NCI-H2227 (cell line): ENCODE measurements around the gene KCP.
"Not testable (repeated sequence)": the region's sequence is repeated elsewhere in the genome, so short reads cannot be mapped to it uniquely, and the experiment has no call there.

ENCODE experiments used
- DNase-seq: peaks from one replicate; lab custom pipeline; 2025; ENCODE audit not compliant: unreplicated experiment; lab: John Stamatoyannopoulos, UW

KCP gene

DNA sequence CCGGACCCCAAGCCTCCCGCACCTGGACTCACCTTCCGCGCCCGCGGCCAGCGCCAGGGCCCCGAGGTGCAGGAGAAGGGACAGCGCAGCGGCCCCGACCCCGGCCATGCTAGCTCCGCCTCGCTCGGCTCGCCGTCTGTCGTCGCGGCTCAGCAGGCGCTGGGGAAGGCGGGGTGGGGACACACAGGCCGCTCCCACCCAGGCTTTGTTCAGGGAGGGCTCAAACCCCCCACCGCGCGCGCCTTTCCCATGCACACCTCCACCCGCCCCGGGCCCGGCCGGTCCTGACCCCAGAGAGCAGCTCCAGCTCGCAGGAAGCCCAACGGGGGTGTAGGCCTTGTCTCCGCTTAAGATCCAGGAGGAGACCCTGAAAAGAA lies at the start of gene KCP:
TSS of gene KCP (minus strand) at position 141 of the 377 bp plus-strand sequence. CDS start at position 108, 33 bp downstream.
- no peak for DNase-seq

DNA sequence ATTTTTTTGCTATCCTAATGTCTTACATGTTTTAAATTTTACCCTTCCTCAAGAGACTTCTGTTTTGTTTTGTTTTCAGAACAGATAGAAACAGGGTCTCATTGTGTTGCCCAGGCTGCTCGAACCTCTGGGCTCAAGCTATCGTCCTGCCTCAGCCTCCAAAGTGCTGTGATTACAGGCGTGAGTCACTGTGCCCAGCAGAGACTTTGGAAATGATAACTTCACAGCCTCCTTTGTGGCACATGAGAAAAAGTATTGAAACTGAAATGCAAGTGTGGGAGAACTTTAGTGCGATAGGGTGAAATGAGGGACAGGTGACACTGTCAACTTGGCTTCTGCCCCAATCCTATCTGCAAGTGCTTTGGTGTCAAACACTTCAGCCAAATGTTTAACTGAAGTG lies 48.8 kb upstream of the KCP start:
- DNase-seq, result no peak

DNA sequence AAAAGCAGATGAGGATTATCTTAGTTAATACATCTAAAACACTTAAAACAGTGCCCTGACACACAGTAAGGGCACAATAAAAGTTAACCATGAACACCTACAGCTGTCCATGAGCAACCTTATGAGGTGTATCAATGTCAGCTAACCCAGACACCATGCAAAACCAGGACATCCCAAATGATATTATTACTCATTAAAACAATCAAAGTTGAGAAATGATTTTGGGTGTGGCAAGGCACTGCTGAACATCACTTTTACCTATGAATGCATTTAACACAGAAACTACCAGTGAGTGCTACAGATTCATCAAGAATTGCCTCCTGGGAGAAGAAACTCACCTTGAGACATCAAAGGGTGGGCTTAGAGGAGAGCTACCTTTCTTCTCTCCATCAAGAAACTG lies 45.5 kb upstream of the KCP start:
- DNase-seq, result no peak

DNA sequence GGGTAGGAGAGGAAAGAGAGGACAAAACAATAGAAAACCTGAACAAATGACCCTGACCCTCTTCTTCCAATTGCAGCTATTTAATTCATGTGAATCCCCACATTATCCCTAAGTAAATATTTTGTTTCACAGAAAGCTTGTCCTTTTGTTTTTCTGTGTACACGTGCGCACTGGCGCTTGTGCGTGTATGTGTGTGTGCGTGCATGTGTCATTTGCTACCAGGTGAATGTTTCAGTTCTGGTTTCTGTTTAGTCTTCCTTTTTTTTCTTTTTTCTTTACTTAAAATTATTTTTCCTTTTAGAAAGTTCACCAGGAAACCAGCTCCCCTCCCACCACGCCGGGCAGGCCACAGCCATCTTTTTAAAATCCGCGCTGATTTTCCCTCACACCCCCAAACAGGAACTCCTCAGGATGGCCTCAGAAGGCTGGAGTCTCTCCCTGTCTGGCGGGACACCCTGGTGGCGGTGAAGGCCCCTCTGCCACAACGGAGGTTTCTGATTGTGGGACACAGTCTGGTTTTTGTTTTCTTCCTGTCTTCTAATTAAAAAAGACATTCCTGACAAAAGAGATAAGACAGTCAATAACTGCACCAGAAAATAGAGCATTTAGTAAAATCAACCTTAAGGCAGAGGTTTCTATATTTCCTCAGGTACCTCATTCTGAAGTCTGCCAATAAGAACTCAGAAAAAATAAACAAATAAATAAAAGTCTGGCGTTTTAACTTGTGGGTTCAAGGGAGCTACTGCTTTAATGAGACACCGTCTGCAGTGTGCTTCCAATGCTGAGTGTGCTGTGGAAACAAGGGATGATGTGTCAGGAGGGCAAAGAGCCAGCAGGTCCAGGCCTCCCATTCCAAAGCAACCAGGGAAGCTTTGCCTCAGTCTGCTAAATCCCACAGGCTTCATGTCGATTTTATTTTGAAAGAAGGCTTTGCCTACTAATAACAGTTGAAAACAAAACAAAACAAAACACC lies 44.6 kb upstream of the KCP start:
- DNase-seq, result peak; percentile 16

DNA sequence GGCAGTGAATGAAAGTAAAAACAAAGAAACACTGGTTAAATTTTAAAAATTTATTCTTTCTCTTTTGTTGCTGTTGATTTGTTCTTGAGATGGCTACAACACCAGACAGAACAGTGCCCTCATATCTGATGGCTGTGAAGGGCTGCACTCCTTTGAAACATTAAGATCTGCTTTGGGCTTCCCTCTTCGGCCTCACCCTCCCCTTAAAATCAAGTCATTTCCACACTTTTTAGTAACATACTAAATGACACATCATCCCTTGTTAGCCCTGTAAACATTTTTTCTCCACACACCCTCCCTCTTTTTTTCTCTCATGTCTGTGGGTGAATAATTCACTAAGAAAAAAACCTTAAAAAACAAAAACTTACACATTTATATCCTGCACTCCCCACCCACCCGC lies 43.6 kb upstream of the KCP start:
- DNase-seq, result no peak

DNA sequence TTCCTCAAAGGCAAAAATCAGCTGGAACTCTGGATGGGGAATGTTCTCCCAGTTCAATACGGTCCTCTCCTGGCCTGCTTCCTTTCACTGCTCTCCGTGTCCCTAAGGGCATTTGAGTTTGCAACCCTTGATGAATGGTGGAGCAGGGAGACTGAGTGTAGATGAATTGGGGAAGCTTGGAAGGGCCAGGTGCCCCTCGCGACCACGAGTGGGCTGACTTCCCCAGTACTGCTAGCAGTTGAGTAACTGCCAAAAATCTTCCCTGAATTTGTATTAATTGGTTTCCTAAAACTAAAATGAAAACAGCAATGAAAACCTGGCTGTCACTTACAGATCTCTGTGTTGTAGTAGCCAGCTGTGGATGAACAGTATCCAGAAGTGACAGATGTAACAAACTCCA lies 40.8 kb upstream of the KCP start:
- DNase-seq, result no peak

DNA sequence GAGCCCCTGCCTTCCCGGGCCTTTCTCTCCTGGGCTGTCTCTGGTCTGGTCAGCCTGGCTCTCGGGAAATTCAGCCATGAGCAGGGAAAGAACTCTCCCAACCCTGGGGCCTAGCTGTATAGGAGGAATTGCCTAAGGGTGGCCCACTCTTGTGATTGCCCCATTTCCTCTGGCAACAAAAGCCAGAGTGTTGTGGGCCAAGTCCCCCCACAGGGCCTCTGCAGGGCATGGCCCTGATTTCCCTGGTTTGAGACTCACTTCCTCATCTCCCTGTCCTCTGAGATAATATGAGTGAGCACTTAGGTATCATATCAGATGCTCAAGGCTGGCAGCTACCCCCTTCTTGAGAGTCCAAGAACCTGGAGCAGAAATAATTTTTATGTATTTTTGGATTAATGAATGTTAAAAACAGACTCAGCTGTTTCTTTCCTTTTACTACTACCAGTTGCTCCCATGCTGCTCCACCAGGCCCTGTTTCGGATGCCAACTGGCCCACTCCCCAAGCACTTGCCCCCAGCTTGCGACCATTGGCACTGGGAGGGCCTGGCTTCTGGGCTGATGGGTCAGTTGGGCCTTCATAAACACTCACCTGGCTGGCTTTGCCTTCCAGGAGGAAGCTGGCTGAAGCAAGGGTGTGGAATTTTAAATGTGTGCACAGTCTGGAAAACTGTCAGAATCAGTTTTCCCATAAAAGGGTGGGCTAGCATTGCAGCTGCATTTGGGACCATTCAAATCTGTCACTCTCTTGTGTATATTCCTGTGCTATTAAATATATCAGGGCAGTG lies 38.7 kb upstream of the KCP start:
- DNase-seq, result no peak

DNA sequence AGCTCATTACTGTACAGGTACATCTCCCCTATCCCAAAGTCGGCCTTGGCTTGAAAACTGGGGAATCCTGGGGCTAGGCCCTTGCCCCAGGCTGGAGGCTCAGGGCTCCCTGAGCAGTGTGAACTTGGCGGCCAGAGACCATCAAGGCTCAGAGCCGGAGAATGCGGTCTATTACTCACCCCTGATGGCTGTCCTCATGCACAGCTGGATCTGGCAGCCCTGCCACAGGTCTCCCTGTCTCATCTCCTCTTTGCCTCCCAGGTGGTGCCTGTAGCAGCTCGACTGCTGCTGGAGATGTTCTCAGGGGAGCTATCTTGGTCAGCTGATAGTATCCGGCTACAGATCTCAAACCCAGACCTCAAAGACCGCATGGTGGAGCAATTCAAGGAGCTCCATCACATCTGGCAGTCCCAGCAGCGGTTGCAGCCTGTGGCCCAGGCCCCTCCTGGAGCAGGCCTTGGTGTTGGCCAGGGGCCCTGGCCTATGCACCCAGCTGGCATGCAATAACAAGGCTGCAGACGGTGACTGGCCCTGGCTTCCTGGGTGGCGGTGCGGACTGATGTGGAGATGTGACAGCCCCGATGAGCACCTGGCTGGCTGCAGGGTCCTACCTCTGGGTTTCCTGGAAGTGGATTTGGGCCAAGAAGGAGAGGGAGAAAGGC lies 37.9 kb upstream of the KCP start:
- DNase-seq, result no peak

DNA sequence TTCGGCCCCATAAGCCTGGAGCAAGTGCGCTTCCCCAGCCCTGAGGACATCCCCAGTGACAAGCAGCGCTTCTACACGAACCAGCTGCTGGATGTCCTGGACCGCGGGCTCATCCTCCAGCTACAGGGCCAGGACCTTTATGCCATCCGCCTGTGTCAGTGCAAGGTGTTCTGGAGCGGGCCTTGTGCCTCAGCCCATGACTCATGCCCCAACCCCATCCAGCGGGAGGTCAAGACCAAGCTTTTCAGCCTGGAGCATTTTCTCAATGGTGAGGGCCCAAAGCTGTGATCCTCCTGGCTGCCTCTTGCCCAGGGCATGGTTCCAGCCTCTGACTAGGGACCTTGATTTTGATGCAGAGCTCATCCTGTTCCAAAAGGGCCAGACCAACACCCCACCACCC lies 37.3 kb upstream of the KCP start:
- no peak for DNase-seq

DNA sequence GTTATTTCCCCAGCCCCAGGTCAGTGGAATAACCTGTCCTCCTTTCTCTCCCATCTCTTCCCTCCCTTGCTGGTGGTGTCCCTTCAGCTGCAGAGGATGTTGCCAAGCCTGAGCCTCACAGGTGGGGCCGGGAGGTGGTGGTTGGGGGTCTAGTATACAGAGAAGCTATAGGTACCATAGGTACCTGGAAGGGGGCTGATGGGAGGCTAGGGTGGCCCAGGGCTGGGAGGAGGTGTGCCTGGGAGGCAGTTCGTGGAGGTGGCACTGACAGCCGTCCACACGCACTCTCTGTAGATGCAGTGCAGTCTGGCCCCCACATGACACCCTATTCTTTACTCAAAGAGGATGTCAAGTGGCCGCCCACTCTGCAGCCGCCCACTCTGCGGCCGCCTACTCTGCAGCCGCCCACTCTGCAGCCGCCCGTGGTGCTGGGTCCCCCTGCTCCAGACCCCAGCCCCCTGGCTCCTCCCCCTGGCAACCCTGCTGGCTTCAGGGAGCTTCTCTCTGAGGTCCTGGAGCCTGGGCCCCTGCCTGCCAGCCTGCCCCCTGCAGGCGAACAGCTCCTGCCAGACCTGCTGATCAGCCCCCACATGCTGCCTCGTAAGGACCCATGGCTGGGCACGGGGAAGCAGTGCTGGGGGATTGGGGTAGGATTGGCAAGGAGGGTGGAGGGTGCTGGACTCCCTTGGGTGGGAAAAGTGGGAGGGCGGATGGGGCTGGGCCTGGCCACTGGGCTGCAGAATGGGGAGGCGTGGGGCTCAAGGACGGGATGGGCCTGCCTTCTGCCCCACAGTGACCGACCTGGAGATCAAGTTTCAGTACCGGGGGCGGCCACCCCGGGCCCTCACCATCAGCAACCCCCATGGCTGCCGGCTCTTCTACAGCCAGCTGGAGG lies 36.7 kb upstream of the KCP start:
- DNase-seq, result no peak

DNA sequence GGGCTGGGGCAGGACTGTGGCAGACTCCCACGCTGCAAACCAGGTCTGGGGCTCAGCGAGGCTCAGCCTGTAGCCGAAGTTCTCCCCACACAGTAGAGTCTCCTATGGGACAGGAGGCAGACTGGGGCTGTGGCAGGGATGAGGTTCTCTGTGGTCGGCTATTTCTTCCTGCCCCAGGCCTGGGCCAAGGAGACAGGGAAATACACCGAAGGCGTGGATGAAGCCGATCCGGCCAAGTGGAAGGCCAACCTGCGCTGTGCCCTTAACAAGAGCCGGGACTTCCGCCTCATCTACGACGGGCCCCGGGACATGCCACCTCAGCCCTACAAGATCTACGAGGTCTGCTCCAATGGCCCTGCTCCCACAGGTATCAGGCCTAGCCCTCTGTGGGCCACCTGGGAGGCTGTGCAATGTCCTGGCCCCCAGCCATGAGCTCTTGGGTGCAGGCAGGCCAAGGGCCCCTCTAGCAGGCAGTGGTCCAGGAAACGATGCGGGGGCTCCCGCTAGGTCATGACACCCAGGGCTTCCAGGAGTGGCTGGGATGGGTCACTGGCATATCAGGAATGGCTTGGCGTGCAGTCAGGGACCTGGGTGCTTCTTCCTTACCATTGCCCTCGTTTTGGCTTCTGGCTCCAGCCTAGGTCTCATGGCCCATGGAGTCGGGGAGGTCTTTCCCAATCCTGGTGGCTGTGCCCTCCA lies 35.3 kb upstream of the KCP start:
- no peak for DNase-seq

DNA sequence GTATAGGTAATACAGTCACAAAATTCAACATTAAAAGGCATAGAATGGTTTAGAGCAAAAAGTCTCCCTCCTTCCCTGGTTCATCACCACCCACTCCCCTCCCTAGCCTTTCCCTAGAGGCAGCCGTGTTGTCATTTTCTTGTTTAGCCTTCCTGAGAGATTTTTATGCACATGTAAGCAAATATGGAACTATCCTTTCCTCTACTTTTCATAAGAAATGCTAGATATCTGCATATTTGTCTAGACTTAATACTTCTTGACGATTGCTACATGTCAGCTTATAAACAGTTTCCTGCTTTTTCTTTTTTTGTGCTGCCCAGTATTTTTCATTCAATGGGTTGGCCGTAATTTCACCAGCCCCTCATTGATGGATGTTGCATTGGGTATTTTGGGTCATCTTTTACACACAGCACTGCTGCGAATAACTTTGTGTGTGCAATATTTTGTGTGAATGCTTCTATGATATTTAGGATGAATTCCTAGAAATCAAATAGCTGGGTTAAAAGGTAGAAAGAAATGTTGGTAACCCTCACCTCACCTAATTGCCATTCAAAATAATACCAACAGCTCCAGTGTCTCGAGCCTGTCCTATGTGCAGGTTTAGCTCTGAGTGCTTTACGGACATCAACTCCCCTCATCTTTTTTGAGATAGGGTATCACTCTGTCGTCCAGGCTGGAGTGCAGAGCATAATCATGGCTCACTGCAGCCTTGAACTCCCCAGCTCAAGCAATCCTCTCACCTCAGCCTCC lies 34.2 kb upstream of the KCP start:
- no peak for DNase-seq

DNA sequence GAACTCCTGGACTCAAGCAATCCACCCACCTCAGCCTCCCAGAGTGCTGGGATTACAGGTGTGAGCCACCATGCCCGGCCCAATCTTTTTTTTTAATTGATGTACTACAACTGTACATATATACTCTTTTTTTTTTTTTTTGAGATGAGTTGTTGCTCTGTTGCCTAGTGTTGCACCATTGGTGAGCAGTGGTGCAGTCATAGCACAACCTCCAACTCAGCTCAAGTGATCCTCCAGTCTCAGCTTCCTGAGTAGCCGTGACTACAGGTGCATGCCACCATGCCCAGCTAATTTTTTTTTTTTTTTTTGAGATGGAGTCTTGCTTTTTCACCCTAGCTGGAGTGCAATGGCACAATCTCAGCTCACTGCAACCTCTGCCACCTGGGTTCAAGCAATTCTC lies 32.7 kb upstream of the KCP start:
- not testable (repeated sequence) for DNase-seq

DNA sequence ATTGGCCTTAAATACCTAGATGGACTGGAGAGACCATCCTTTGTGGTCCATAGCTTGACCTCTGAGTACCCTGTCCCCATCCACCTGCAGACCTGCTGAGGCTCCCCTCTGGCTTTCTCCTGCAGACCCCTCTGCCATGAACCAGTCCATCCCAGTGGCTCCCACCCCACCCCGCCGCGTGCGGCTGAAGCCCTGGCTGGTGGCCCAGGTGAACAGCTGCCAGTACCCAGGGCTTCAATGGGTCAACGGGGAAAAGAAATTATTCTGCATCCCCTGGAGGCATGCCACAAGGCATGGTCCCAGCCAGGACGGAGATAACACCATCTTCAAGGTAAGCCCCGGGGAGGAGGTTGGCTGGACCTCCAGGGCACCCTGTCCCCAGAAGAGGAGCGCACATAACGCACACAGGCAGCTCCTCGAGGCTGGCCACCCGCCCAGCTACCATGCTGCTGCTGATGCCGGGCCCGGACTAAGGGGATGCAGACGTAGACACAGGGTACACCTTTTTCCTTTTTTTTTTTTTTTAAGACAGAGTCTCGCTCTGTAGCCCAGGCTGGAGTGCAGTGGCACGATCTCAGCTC lies 31.5 kb upstream of the KCP start:
- no peak for DNase-seq

DNA sequence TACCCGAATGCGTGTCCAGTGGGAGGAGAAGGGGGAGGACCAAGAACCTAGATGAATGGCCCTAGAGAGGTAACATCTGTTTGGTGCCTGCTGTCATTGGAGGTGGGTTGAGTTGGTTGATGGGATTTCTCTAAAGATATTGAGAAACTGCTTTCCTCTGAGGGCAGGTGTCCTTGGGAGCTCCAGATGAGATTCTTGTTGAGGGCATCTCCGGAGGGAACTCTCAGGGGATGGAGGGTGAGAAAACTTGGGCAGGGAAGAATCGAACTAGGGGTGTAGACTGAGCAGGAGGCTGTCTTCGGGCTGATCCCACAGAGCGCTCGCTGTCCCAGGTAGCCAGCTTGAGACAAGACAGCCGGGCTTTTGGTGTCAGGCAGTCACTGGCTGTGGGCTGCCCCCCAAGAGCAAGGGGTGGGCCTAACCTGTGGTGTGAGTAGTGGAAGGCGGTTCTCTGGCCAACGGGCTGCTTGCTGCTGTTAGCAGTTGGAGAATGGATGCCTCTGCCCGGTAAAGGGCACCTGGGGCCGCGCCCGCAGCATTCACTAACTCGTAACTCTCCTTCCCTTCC lies 30.9 kb upstream of the KCP start:
- no peak for DNase-seq

DNA sequence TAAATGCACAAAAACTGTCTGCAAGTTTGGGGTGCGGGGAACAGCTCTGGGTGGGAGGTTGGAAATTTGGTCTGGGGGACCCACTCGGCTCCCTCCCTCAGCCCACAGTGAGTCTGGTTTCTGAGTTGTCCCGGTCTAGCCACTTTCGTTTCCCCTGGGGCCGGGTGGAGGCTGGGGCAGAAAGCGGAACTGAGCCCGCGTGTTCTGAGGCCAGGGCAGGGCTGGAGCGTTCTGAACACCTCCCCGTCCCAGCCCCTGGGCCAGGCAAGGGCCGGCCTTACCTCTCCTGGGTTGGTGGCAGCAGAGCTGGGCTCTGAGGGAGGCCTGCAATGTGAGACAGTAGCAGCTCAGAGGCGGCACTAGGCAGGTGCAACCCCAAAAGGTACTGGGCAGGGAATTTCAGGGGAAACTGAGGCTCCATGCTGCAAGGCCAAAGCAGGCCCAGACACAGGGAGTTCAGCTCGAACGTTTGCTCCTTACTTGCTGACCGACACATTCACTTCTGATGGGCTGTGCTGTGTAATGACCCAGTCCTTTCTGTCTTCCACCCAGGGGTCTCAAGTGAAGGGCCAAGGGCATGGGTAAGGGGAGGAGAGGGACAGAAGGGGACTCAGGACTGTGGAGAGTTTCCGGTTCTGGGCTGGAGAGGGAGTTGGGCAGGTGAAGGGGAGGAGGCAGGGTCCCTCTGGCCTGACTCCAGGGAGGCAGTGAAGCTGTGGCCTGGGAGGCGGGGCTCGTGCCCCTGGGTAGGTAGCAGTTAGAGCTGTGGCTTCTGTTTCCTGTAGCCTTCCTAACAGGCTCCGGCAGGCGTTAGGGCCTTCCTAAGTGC lies 30.2 kb upstream of the KCP start:
- peak; percentile 33 for DNase-seq

DNA sequence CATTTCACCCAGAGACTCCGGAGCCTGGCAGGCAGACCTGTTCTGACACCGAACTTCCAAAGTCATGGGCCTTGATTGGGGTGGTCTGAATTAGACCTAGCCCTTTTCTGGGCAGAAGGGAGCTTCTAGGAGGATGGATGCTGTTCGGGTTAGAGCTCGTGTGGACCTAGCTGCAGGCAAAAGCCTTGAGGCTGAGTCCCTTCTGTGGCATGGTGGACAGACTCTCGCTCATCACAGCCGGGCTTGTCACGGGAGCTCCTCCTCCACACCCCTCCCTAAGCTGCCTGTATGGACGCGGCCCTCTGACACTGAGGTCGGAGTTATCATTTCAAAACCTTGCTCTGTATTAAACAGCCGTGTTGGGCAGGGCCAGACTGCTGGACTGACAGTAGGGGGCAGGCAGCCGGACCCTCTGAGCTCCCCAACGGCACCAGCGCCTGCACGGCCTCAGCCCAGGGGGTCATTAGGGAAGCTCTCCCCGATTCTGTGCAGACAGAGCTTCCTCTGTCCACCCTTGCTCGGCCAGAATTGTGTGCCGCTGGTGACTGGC lies 29.4 kb upstream of the KCP start:
- DNase-seq, result no peak
